Naive thymus-derived CD8-positive, alpha-beta T cell (primary cell): Measurements from ENCODE around the gene KIAA0232. TPM values are rescaled to one million over a fixed set of nuclear protein-coding genes. Genes with fewer than 3 reads are reported as not detected.
"Not testable (repeated sequence)": the region's sequence is repeated elsewhere in the genome, so short reads cannot be mapped to it uniquely, and the experiment has no call there.

Experiments used
- ATAC-seq, 2 donors: fragments of 150-1000 bp; cut with Tn5 transposase in 1 of 2; sonication (Bioruptor Pico), chemical (Tn5 transposase) in 1 of 2; 1 replicate in 1 of 2; 2 replicates in 1 of 2; pipeline ENCODE4 v1.10.0; 2021; ENCODE audit warnings: mild to moderate bottlenecking in 2 of 2, moderate library complexity in 2 of 2
- POLR2A ChIA-PET: fragments of 350-600 bp; sonication (Branson Sonifier 250); formaldehyde crosslinking; loops from one replicate; lab custom pipeline; 2021; ENCODE audit warnings: antibody characterized with exemption; lab: Charles Lee
- DNase-seq, 10 donors: peaks; one replicate each; pipeline versions ENCODE4 v3.0.0 to v3.0.0-alpha.2; 2020 to 2022
- H3K27ac Mint-ChIP-seq, 10 donors: one replicate each; pipeline ENCODE4 v1.8.0; 2020 to 2022; ENCODE audit warnings: mild to moderate bottlenecking in 10 of 10, mixed read lengths in 10 of 10, moderate library complexity in 4 of 10, inconsistent platforms in 1 of 10
- H3K27me3 Mint-ChIP-seq, 5 donors: one replicate each; pipeline ENCODE4 v1.8.0; 2021 to 2022; ENCODE audit warnings: mixed read lengths in 5 of 5
- H3K36me3 Mint-ChIP-seq, 3 donors: one replicate each; pipeline ENCODE4 v1.8.0; 2020 to 2022; ENCODE audit warnings: mixed read lengths in 3 of 3, mild to moderate bottlenecking in 2 of 3, inconsistent platforms in 1 of 3
- H3K4me1 Mint-ChIP-seq, 4 donors: one replicate each; pipeline ENCODE4 v1.8.0; 2021 to 2022; ENCODE audit warnings: mixed read lengths in 4 of 4
- H3K4me3 Mint-ChIP-seq, 10 donors: one replicate each; pipeline ENCODE4 v1.8.0; 2020 to 2022; ENCODE audit warnings: mild to moderate bottlenecking in 10 of 10, mixed read lengths in 10 of 10, moderate library complexity in 6 of 10, inconsistent platforms in 1 of 10
- H3K9me3 Mint-ChIP-seq, 9 donors: one replicate each; pipeline ENCODE4 v1.8.0; 2020 to 2022; ENCODE audit warnings: mixed read lengths in 9 of 9, mild to moderate bottlenecking in 3 of 9, inconsistent platforms in 1 of 9, moderate library complexity in 1 of 9
- polyA plus RNA-seq, 3 donors: library from polyadenylated mRNA; unstranded; fragments of 300-500 nt; fragmentation: Illumina TruSeq; gene quantifications; one replicate each; pipeline ENCODE4 v1.2.3, GENCODE V29; 2021
- total RNA-seq, 8 experiments: library from RNA in 2 of 8; stranded (reverse) in 2 of 8; gene quantifications; one replicate each; pipeline ENCODE4 v1.2.3 and lab custom pipeline; 2021 to 2026

The KIAA0232 gene
- total and polyA plus RNA-seq, 5 experiments from 2014 or later: 11.9 to 31.0 (median 15.4) TPM

- no peak for DNase-seq
- H3K36me3 Mint-ChIP-seq: no peaks in the 10 kb centered on the region
- POLR2A ChIA-PET: interaction anchor here (0.6 kb wide), 1 partner anchor 102 kb away, joined by 3 read pairs; no protein-coding TSS in a partner anchor
- no peak for ATAC-seq
- H3K27ac Mint-ChIP-seq: peak overlapping the region in 2 of 10 donors; percentile 37 to 56
- H3K9me3 Mint-ChIP-seq: no peaks in the 10 kb centered on the region
- peaks cover 0 to 1% (median 0%) of the 10 kb centered on the region in 5 donors for H3K27me3 Mint-ChIP-seq
- H3K4me3 Mint-ChIP-seq: no peak overlapping the region
- peaks cover 4 to 22% (median 12%) of the 10 kb centered on the region in 4 donors for H3K4me1 Mint-ChIP-seq
Observed at GRCh38 chr4:6749340-6750171, 33.0 kb upstream of the KIAA0232 start.

- Mint-ChIP-seq H3K9me3 (no peaks in the 10 kb centered on the region), H3K4me1 (peaks cover 4 to 22% (median 12%) of the 10 kb centered on the region in 4 donors), H3K4me3 (peak overlapping the region in 5 of 10 donors; percentile 6 to 62 (median 22)), H3K36me3 (no peaks in the 10 kb centered on the region), H3K27me3 (no peaks in the 10 kb centered on the region), H3K27ac (peak overlapping the region in 7 of 10 donors; percentile 29 to 87 (median 43))
- ATAC-seq (no peak), DNase-seq (no peak)
- POLR2A ChIA-PET: interaction anchor here (1.2 kb wide), 1 partner anchor 25 kb away, joined by 4 read pairs; no protein-coding TSS in a partner anchor
Observed at GRCh38 chr4:6750286-6751221, 32.0 kb upstream of the KIAA0232 start.

- Mint-ChIP-seq H3K27ac (peak overlapping the region; percentile 45 to 93 (median 88)), H3K4me1 (peaks cover 4 to 20% (median 12%) of the 10 kb centered on the region in 4 donors), H3K9me3 (no peaks in the 10 kb centered on the region), H3K4me3 (peak overlapping the region; percentile 60 to 82 (median 75)), H3K27me3 (no peaks in the 10 kb centered on the region), H3K36me3 (no peaks in the 10 kb centered on the region)
- POLR2A ChIA-PET: interaction anchor here (1.1 to 1.7 kb wide), 3 partner anchors 16 to 34 kb away, joined by 3 to 4 read pairs (median 3); no protein-coding TSS in a partner anchor
- ATAC-seq (peak in 1 of 2 donors; percentile 58), DNase-seq (no peak)
Observed at GRCh38 chr4:6751611-6752485, 30.7 kb upstream of the KIAA0232 start.

- H3K36me3 Mint-ChIP-seq: no peaks in the 10 kb centered on the region
- no peak for DNase-seq
- no peaks in the 10 kb centered on the region for H3K27me3 Mint-ChIP-seq
- H3K4me3 Mint-ChIP-seq: no peak overlapping the region
- ATAC-seq: no peak
- H3K4me1 Mint-ChIP-seq: peaks cover 4 to 18% (median 12%) of the 10 kb centered on the region in 4 donors
- H3K9me3 Mint-ChIP-seq: no peaks in the 10 kb centered on the region
- peak overlapping the region in 3 of 10 donors; percentile 83 to 90 (median 87) for H3K27ac Mint-ChIP-seq
- POLR2A ChIA-PET: interaction anchor here (1.7 kb wide), 1 partner anchor 35 kb away, joined by 3 read pairs; no protein-coding TSS in a partner anchor
Observed at GRCh38 chr4:6752486-6752829, 30.1 kb upstream of the KIAA0232 start.

GRCh38 chr4:6753103-6753560 is 29.4 kb upstream of the KIAA0232 start:
- H3K4me1 Mint-ChIP-seq: peaks cover 4 to 18% (median 12%) of the 10 kb centered on the region in 4 donors
- POLR2A ChIA-PET: interaction anchor here (0.8 to 1.7 kb wide), 2 partner anchors 35 to 80 kb away, joined by 3 to 4 read pairs; a partner anchor contains a TSS
- no peak overlapping the region for H3K4me3 Mint-ChIP-seq
- H3K27ac Mint-ChIP-seq: no peak overlapping the region
- no peaks in the 10 kb centered on the region for H3K36me3 Mint-ChIP-seq
- DNase-seq (no peak), ATAC-seq (no peak)
- no peaks in the 10 kb centered on the region for H3K9me3 Mint-ChIP-seq
- H3K27me3 Mint-ChIP-seq: no peaks in the 10 kb centered on the region

GRCh38 chr4:6753891-6754290 is 28.6 kb upstream of the KIAA0232 start:
- no peak for DNase-seq
- H3K4me1 Mint-ChIP-seq: peaks cover 4 to 20% (median 12%) of the 10 kb centered on the region in 4 donors
- POLR2A ChIA-PET: interaction anchor here (0.8 kb wide), 1 partner anchor 80 kb away, joined by 4 read pairs; a partner anchor contains a TSS
- ATAC-seq: no peak
- no peak overlapping the region for H3K4me3 Mint-ChIP-seq
- no peaks in the 10 kb centered on the region for H3K36me3 Mint-ChIP-seq
- no peaks in the 10 kb centered on the region for H3K9me3 Mint-ChIP-seq
- no peaks in the 10 kb centered on the region for H3K27me3 Mint-ChIP-seq
- no peak overlapping the region for H3K27ac Mint-ChIP-seq

- POLR2A ChIA-PET: no interaction called here
- H3K27ac Mint-ChIP-seq: peak overlapping the region in 1 of 10 donors; percentile 67
- DNase-seq (no peak), ATAC-seq (no peak)
- H3K27me3 Mint-ChIP-seq: no peaks in the 10 kb centered on the region
- no peaks in the 10 kb centered on the region for H3K36me3 Mint-ChIP-seq
- H3K9me3 Mint-ChIP-seq: no peaks in the 10 kb centered on the region
- no peak overlapping the region for H3K4me3 Mint-ChIP-seq
- peaks cover 4 to 20% (median 11%) of the 10 kb centered on the region in 4 donors for H3K4me1 Mint-ChIP-seq
Observed at GRCh38 chr4:6754481-6755087, 27.9 kb upstream of the KIAA0232 start.

GRCh38 chr4:6755088-6755753 is 27.3 kb upstream of the KIAA0232 start:
- Mint-ChIP-seq H3K27ac (peak overlapping the region in 1 of 10 donors; percentile 49), H3K36me3 (no peaks in the 10 kb centered on the region), H3K9me3 (no peaks in the 10 kb centered on the region), H3K4me1 (peaks cover 4 to 20% (median 10%) of the 10 kb centered on the region in 4 donors), H3K27me3 (no peaks in the 10 kb centered on the region), H3K4me3 (no peak overlapping the region)
- POLR2A ChIA-PET: no interaction called here
- DNase-seq: no peak
- ATAC-seq: no peak

- H3K4me1 Mint-ChIP-seq: peaks cover 8 to 22% (median 14%) of the 10 kb centered on the region in 4 donors
- not testable (repeated sequence) for H3K27me3 Mint-ChIP-seq, H3K27ac Mint-ChIP-seq, ATAC-seq, H3K9me3 Mint-ChIP-seq, DNase-seq, H3K36me3 Mint-ChIP-seq, H3K4me3 Mint-ChIP-seq
- POLR2A ChIA-PET: interaction anchor here (0.9 kb wide), 1 partner anchor 12 kb away, joined by 4 read pairs; no protein-coding TSS in a partner anchor
Observed at GRCh38 chr4:6756345-6756744, 26.2 kb upstream of the KIAA0232 start.

GRCh38 chr4:6758728-6759127 is 23.8 kb upstream of the KIAA0232 start:
- H3K4me3 Mint-ChIP-seq: no peak overlapping the region
- H3K4me1 Mint-ChIP-seq: peaks cover 8 to 24% (median 14%) of the 10 kb centered on the region in 4 donors
- H3K27ac Mint-ChIP-seq: no peak overlapping the region
- POLR2A ChIA-PET: interaction anchor here (0.7 to 1.1 kb wide), 2 partner anchors 10 to 86 kb away, joined by 3 read pairs; no protein-coding TSS in a partner anchor
- no peaks in the 10 kb centered on the region for H3K36me3 Mint-ChIP-seq
- H3K9me3 Mint-ChIP-seq: no peaks in the 10 kb centered on the region
- peaks cover 0 to 2% (median 0%) of the 10 kb centered on the region in 5 donors for H3K27me3 Mint-ChIP-seq
- DNase-seq (no peak), ATAC-seq (no peak)
